ENCODE measurements around the gene EPHA8.

DNA sequence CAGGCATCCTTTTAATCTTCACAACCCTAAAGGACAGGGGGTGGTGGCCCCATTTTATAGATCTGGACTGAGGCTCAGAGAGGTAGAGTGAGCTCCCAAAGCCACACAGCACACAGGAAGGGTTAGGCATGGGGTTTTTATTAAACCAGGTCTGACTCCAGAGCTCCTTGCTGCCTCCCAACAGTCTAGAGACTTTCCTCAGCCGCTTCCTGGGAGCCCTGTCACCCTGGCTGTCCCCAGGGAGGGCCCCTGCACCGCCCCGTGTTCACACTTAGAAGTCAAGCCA lies 8.0 kb upstream of the EPHA8 start:
- TF ChIP-seq CTCF (IDR thresholded peaks at IDR 0.05) (no peak), POLR2A (IDR thresholded peaks at IDR 0.05) (no peak)
